GM12874 (cell line): ENCODE data around the gene PEX16.

ENCODE experiments used
- TF ChIP-seq, protein P1 (sequence below): IDR thresholded peaks from 2 replicates; pipeline ENCODE4 v1.5.1; 2011; ENCODE audit warnings: low read depth, mild to moderate bottlenecking, control low read depth, low read length, moderate library complexity; ENCODE audit not compliant: insufficient read depth

PEX16 gene

DNA sequence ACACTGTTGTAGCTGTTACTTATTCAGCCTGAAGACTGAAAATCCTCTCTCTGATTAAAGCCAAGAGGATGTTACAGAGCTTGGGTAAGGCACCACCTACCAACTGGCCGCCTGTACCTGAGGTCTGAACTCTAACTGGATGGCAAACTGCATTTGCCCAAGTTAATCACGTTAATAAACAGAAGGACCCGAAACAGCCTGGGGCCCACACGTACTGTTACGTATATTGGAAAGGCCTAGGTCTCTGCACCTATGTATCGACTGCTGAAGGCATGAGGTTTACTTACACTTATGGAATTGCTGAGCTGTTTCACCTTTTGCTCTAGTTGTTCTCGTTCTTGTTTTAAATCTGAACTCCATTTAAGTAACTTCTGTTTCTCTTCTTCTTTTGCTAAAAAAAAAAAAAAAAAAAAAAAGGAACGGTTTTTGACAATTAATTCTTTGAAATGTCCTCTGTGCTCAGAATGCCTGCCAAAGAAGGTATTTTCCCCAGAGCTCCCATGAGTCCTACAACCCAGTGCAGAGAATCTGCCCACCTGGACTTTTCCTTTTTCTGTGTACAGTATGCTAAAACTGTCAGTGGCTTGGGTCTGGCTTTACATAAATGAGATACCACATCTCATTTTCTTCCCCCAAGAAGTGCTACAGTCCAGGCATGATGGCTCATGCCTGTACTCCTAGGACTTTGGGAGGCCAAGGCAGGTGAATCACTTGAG lies 17.8 kb upstream of the PEX16 start:
- TF ChIP-seq, protein P1, sequence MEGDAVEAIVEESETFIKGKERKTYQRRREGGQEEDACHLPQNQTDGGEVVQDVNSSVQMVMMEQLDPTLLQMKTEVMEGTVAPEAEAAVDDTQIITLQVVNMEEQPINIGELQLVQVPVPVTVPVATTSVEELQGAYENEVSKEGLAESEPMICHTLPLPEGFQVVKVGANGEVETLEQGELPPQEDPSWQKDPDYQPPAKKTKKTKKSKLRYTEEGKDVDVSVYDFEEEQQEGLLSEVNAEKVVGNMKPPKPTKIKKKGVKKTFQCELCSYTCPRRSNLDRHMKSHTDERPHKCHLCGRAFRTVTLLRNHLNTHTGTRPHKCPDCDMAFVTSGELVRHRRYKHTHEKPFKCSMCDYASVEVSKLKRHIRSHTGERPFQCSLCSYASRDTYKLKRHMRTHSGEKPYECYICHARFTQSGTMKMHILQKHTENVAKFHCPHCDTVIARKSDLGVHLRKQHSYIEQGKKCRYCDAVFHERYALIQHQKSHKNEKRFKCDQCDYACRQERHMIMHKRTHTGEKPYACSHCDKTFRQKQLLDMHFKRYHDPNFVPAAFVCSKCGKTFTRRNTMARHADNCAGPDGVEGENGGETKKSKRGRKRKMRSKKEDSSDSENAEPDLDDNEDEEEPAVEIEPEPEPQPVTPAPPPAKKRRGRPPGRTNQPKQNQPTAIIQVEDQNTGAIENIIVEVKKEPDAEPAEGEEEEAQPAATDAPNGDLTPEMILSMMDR = no peak

GRCh38 chr11:45934580-45935318 lies 17.1 kb upstream of the PEX16 start:
- TF ChIP-seq, protein P1 = no peak

GRCh38 chr11:45933846-45934579 lies 16.3 kb upstream of the PEX16 start:
- TF ChIP-seq, protein P1 = no peak

- TF ChIP-seq, protein P1 = no peak
Measured at GRCh38 chr11:45933131-45933831, 15.6 kb upstream of the PEX16 start.

DNA sequence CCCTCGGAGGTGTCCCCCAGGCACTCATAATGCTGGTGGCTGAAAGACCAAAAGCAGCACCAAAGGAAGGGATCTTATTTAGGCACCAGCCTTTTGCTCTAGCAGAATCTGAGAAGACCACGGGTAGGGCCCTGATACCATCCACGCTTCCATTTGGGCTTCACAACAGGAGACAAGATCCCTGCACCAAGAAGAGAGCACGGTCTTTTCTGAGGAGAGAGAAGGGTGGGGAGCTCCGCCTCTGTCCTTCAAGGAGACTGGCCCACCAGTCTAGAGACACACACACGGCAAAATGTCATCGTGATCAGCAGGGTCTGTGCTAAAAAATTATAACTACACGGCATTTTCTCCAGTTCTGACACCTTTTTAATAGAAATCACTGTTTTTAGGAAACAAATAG lies 14.5 kb upstream of the PEX16 start:
- TF ChIP-seq, protein P1 = no peak

GRCh38 chr11:45931739-45932138 lies 14.1 kb upstream of the PEX16 start:
- TF ChIP-seq, protein P1 = no peak
